NCI-H146 treated with DMSO at 0.1 percent for 48 hours (cell line): ENCODE measurements around the gene MAN2A1.

Experiments used
- DNase-seq: peaks from one replicate; lab custom pipeline; 2025; ENCODE audit not compliant: unreplicated experiment; lab: John Stamatoyannopoulos, UW

MAN2A1 gene

GRCh38 chr5:109678447-109678846, 11.3 kb upstream of the MAN2A1 start:
- no peak for DNase-seq

GRCh38 chr5:109681763-109682162, 8.0 kb upstream of the MAN2A1 start:
- DNase-seq, result no peak

- DNase-seq, result no peak
Observed at GRCh38 chr5:109682383-109682782, 7.3 kb upstream of the MAN2A1 start.

GRCh38 chr5:109685916-109686315, 3.8 kb upstream of the MAN2A1 start:
- no peak for DNase-seq

- peak; percentile 10 for DNase-seq
Observed at GRCh38 chr5:109688630-109688969, 1.1 kb upstream of the MAN2A1 start.

- DNase-seq, result peak; percentile 55
Observed at GRCh38 chr5:109688970-109689739, 572 bp upstream of the MAN2A1 start.

- no peak for DNase-seq
Observed at GRCh38 chr5:109690242-109690974, 681 bp downstream of the MAN2A1 start.

GRCh38 chr5:109690975-109691574, 1.3 kb downstream of the MAN2A1 start:
- DNase-seq, result no peak

GRCh38 chr5:109691996-109692395, 2.3 kb downstream of the MAN2A1 start:
- no peak for DNase-seq

- DNase-seq, result no peak
Observed at GRCh38 chr5:109692852-109693251, 3.1 kb downstream of the MAN2A1 start.

GRCh38 chr5:109693535-109694400, 4.0 kb downstream of the MAN2A1 start:
- DNase-seq, result no peak

GRCh38 chr5:109694451-109694891, 4.7 kb downstream of the MAN2A1 start:
- no peak for DNase-seq

- no peak for DNase-seq
Observed at GRCh38 chr5:109695005-109695926, 5.5 kb downstream of the MAN2A1 start.

- no peak for DNase-seq
Observed at GRCh38 chr5:109697339-109697738, 7.6 kb downstream of the MAN2A1 start.

- no peak for DNase-seq
Observed at GRCh38 chr5:109700516-109701153, 10.9 kb downstream of the MAN2A1 start.

- DNase-seq, result no peak
Observed at GRCh38 chr5:109701252-109701651, 11.5 kb downstream of the MAN2A1 start.

GRCh38 chr5:109701792-109702191, 12.1 kb downstream of the MAN2A1 start:
- no peak for DNase-seq

GRCh38 chr5:109703166-109703565, 13.4 kb downstream of the MAN2A1 start:
- DNase-seq, result no peak

- no peak for DNase-seq
Observed at GRCh38 chr5:109703829-109704228, 14.1 kb downstream of the MAN2A1 start.
